T47D (cell line): Measurements from ENCODE around the gene TAF1D.
"Not testable (repeated sequence)": the region's sequence is repeated elsewhere in the genome, so short reads cannot be mapped to it uniquely, and the experiment has no call there.

ENCODE experiments used
- DNase-seq, 2 experiments: peaks; one replicate each; pipeline versions ENCODE4 v3.0.0 to v3.0.0-alpha.2; 2011 to 2012; ENCODE audit warnings: low read depth in 1 of 2, low spot score in 1 of 2
- JUND ChIP-seq: IDR thresholded peaks from 2 replicates; pipeline ENCODE4 v1.6.1; 2012; ENCODE audit warnings: low read depth
- in situ Hi-C: cut with HindIII; loops from 2 replicates; pipeline ENCODE4 v1.10.0; 2016; ENCODE audit warnings: low sequenced_read_pairs, low pct_unique_long_range_greater_than_20kb

The TAF1D gene

DNA sequence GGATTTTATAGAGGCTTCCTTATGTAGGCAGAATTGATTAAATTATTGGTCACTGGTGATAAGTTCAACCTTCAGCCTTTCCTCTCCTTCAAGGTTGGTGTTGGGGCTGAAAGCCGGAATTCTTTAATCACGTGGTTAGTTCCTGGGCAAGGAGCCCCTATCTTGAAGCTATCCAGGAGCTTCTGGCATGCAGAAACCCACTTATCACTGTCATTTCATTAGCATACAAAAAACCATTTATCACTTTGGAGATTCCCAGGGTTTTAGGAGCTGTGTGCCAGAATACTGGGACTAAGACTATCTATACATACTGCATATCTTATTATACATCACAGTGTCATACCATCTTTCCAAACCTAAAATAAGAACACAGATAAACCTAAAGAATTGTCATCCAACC, 24.3 kb upstream of the TAF1D start:
- in situ Hi-C loops, result no loop called here
- no peak for TF ChIP-seq JUND
- no peak for DNase-seq

GRCh38 chr11:93761910-93762309, 20.6 kb upstream of the TAF1D start:
- in situ Hi-C loops, result no loop called here
- no peak for DNase-seq
- TF ChIP-seq JUND, result no peak

- in situ Hi-C loops, DNase-seq: not testable (repeated sequence)
Measured at GRCh38 chr11:93759123-93759522, 17.8 kb upstream of the TAF1D start.

- in situ Hi-C loops, result no loop called here
- no peak for DNase-seq
- no peak for TF ChIP-seq JUND
Measured at GRCh38 chr11:93757924-93758865, 16.9 kb upstream of the TAF1D start.

DNA sequence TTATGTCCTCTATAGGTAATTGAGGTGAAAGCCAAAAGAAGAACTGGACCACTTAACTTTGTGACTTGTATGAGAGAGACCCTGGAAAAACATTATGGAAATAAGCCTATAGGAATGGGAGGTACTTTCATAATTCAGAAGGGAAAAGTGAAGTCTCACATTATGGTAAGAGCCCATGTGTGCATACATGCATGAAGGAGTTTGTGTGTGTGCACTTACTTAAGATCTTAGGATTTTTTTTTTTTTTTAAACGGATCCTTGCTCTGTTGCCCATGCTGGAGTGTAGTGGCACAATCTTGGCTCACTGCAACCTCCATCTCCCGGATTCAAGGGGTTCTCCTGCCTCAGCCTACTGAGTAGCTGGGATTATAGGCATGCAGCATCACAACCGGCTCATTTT, 16.0 kb upstream of the TAF1D start:
- in situ Hi-C loops, result no loop called here
- DNase-seq, result no peak
- TF ChIP-seq JUND, result no peak

DNA sequence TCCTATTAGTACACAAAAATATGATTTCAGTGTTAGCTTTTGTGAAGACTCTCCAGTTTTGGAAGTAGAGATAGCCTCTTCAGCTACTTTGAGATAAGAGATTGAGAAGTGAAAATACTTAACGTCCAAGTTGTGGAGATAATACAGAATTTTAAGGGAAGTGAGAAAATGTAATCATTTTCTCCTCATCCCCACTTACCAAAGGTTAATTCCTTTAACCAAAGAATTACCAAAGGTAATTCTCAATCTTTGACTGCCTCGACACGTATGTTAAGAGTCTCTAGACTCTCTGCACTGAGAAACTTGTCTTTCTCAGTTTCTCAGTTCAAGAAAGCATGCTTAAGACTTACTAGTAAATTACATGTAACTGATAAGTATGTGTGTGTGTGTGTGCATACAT, 15.5 kb upstream of the TAF1D start:
- DNase-seq, result no peak
- in situ Hi-C loops, result no loop called here
- no peak for TF ChIP-seq JUND

GRCh38 chr11:93753241-93753640, 11.9 kb upstream of the TAF1D start:
- DNase-seq, result no peak
- TF ChIP-seq JUND, result no peak
- in situ Hi-C loops, result no loop called here

GRCh38 chr11:93751001-93751400, 9.7 kb upstream of the TAF1D start:
- TF ChIP-seq JUND, result no peak
- DNase-seq, result no peak
- in situ Hi-C loops, result no loop called here

DNA sequence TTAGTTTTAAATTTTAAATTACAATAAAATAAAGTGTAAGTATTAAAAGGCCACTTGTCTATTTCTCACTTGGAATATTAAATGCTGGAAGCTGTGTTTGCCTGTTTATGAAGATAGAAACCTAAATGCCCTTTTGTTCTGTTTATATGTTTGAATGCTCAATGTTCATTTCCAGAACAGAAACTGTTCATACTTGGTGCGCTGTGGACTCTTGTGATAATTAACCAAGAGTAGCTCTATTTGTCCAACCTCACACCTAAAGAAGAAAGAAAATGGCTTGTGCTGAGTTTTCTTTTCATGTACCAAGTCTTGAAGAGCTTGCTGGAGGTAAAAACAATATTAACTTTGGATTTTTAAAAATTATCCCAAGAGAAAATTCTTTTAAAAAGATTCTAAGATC, 5.8 kb upstream of the TAF1D start:
- DNase-seq, result no peak
- in situ Hi-C loops, result no loop called here
- no peak for TF ChIP-seq JUND

- in situ Hi-C loops, result no loop called here
- no peak for DNase-seq
- no peak for TF ChIP-seq JUND
Measured at GRCh38 chr11:93746101-93746500, 4.8 kb upstream of the TAF1D start.

GRCh38 chr11:93745005-93745755, 3.9 kb upstream of the TAF1D start:
- in situ Hi-C loops, result not testable (repeated sequence)

GRCh38 chr11:93744669-93745004, 3.3 kb upstream of the TAF1D start:
- no peak for TF ChIP-seq JUND
- in situ Hi-C loops, result no loop called here
- no peak for DNase-seq

More at GRCh38 chr11:93745005-93745755, 3.9 kb upstream of the TAF1D start:
- DNase-seq, result not testable (repeated sequence)

- no peak for TF ChIP-seq JUND
- in situ Hi-C loops, result no loop called here
- no peak for DNase-seq
Measured at GRCh38 chr11:93743291-93743690, 2.0 kb upstream of the TAF1D start.
